Activated CD8-positive, alpha-beta T cell treated with anti-CD3 and anti-CD28 coated beads for 36 hours (primary cell): ENCODE measurements around the gene TMEM232. TPM values are rescaled to one million over a fixed set of nuclear protein-coding genes. Genes with fewer than 3 reads are reported as not detected.

ENCODE experiments used
- ATAC-seq: fragments of 200-7000 bp; cut with Tn5 transposase; one replicate; pipeline ENCODE4 v1.10.0; 2021; ENCODE audit warnings: mild to moderate bottlenecking, moderate library complexity
- CTCF ChIA-PET: fragments of 350-600 bp; sonication (Branson Sonifier 250); formaldehyde crosslinking; loops from one replicate; lab custom pipeline; 2021; ENCODE audit warnings: antibody characterized with exemption; lab: Charles Lee
- POLR2A ChIA-PET: fragments of 350-600 bp; sonication (Branson Sonifier 250); formaldehyde crosslinking; loops from one replicate; lab custom pipeline; 2021; ENCODE audit warnings: antibody characterized with exemption; lab: Charles Lee
- DNase-seq: peaks from one replicate; pipeline ENCODE4 v3.0.0-alpha.2; 2020
- H3K27ac Mint-ChIP-seq: one replicate; pipeline ENCODE4 v1.8.0; 2021; ENCODE audit warnings: mild to moderate bottlenecking, mixed read lengths
- H3K27me3 Mint-ChIP-seq: one replicate; pipeline ENCODE4 v1.8.0; 2021; ENCODE audit warnings: mixed read lengths
- H3K36me3 Mint-ChIP-seq: one replicate; pipeline ENCODE4 v1.8.0; 2021; ENCODE audit warnings: low read depth, mixed read lengths
- H3K4me1 Mint-ChIP-seq: one replicate; pipeline ENCODE4 v1.8.0; 2021; ENCODE audit warnings: low read depth, mixed read lengths
- H3K4me3 Mint-ChIP-seq: one replicate; pipeline ENCODE4 v1.8.0; 2021; ENCODE audit warnings: mild to moderate bottlenecking, moderate library complexity, mixed read lengths
- H3K9me3 Mint-ChIP-seq: one replicate; pipeline ENCODE4 v1.8.0; 2021; ENCODE audit warnings: mixed read lengths
- intact Hi-C: fragments of 100-400 bp; cut with micrococcal nuclease; formaldehyde crosslinking; loops from one replicate; pipeline ENCODE4 v1.10.0; 2022
- total RNA-seq, 2 experiments: library from RNA; stranded (reverse); gene quantifications; one replicate each; pipeline ENCODE4 v1.2.3, GENCODE V29; 2021
- TF ChIP-seq, protein P1 (sequence below): fragments of 200-600 bp; IDR thresholded peaks from one replicate; pipeline ENCODE4 v1.8.0; 2022; ENCODE audit warnings: antibody characterized with exemption, mild to moderate bottlenecking

TMEM232 gene
- total RNA-seq, 2 experiments from 2014 or later: 0.27 to 0.49 TPM

DNA sequence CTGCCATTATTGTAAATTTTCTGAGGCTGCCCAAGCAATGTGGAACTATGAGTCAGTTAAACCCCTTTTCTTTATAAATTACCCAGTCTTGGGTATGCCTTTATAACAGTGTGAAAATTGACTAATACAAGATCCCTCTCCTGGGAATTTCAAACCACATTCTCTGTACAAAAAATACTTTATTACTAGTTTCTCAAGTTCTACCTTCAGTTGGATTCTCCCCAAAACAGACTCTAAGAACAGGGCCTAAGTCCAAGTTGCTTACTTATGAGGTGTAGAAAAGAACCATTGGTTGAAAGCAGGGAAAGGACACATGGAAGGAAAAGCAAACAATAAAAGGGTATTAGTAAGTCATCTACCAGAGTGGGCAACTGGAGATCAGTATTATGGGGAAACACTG lies 343.2 kb downstream of the TMEM232 start:
- intact Hi-C loops: no loop called here
- POLR2A ChIA-PET: no interaction called here
- CTCF ChIA-PET: no interaction called here
- Mint-ChIP-seq H3K4me1 (no peaks in the 10 kb centered on the region), H3K27me3 (no peaks in the 10 kb centered on the region), H3K36me3 (no peaks in the 10 kb centered on the region), H3K9me3 (no peaks in the 10 kb centered on the region), H3K27ac (no peak overlapping the region), H3K4me3 (no peak overlapping the region)
- DNase-seq: no peak
- ATAC-seq: no peak
- TF ChIP-seq, protein P1, sequence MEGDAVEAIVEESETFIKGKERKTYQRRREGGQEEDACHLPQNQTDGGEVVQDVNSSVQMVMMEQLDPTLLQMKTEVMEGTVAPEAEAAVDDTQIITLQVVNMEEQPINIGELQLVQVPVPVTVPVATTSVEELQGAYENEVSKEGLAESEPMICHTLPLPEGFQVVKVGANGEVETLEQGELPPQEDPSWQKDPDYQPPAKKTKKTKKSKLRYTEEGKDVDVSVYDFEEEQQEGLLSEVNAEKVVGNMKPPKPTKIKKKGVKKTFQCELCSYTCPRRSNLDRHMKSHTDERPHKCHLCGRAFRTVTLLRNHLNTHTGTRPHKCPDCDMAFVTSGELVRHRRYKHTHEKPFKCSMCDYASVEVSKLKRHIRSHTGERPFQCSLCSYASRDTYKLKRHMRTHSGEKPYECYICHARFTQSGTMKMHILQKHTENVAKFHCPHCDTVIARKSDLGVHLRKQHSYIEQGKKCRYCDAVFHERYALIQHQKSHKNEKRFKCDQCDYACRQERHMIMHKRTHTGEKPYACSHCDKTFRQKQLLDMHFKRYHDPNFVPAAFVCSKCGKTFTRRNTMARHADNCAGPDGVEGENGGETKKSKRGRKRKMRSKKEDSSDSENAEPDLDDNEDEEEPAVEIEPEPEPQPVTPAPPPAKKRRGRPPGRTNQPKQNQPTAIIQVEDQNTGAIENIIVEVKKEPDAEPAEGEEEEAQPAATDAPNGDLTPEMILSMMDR: no peak

DNA sequence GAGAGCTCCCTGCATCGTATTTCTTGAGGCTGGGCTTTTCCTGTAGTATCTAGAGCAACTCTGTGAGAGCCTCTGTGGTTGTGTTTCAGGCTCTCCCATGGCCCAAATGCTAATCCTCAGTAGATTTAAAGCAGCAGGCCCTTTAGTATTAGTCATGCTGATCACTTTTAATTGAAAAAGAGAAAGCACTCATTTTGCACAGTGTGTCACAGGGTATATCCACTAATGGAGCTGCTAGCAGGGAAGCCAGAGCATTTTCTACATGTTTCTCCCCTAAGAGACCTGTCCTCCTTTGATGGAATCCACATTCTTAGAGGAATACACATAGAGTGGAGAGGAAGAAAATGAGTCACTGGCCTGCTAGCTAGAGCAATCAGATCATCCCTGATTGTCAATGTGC lies 348.5 kb downstream of the TMEM232 start:
- Mint-ChIP-seq H3K27ac (no peak overlapping the region), H3K9me3 (no peaks in the 10 kb centered on the region), H3K36me3 (no peaks in the 10 kb centered on the region), H3K4me3 (no peak overlapping the region), H3K4me1 (no peaks in the 10 kb centered on the region), H3K27me3 (no peaks in the 10 kb centered on the region)
- TF ChIP-seq, protein P1: no peak
- intact Hi-C loops: no loop called here
- CTCF ChIA-PET: no interaction called here
- DNase-seq: no peak
- POLR2A ChIA-PET: no interaction called here
- ATAC-seq: no peak

DNA sequence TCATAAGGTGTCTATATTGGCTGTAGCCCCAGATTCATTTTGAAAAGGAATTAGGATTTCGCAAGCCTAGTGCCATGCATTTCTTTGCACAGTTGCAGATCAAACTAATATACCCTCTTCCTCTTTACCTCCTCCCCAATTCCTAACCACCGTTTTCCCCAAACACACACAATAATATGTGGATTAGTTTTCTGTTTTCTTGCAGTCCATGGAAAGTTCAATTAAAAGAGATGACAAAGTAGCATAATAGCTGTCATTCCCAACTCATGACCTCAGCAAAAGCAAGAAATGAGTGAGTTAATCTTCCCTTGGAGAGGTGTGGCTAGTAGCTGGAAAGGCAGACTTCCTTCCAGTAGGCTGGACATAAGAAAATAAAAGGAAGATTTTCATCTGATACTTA lies 349.1 kb downstream of the TMEM232 start:
- Mint-ChIP-seq H3K4me3 (no peak overlapping the region), H3K4me1 (no peaks in the 10 kb centered on the region), H3K9me3 (no peaks in the 10 kb centered on the region), H3K27me3 (no peaks in the 10 kb centered on the region), H3K27ac (no peak overlapping the region), H3K36me3 (no peaks in the 10 kb centered on the region)
- no peak for DNase-seq
- no peak for ATAC-seq
- CTCF ChIA-PET: no interaction called here
- TF ChIP-seq, protein P1: no peak
- intact Hi-C loops: no loop called here
- POLR2A ChIA-PET: no interaction called here

DNA sequence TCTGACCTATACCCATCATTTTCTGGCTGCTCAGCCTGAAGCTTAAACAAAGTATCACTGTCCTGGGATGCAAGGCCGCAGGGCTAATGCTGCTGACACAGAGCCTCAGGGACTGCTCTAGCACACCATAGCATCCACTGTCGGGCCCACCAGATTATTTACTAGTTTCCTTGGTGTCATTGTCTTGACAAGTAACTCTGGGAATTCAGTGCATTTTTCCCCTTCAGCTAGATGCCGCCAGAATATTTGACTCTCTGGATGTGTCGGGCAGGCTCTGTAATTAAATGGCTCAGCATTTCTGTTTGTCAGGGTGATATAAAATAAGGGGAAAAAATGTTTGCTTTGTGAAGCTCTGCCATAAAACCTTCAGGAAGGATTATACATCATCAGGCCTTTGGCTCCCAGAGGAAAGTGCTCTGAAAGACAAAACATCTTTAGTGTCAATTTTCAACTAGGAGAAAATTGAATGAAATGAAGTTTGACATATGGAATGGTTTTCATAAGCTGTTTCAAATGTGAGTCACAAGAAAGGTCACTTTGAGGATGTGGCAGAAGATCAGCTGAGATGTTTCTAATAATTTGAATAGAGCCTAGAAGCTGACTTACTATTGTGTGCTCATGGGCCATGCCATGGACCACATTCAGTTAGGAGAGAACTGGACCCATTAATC lies 350.1 kb downstream of the TMEM232 start:
- Mint-ChIP-seq H3K27me3 (no peaks in the 10 kb centered on the region), H3K4me1 (no peaks in the 10 kb centered on the region)

DNA sequence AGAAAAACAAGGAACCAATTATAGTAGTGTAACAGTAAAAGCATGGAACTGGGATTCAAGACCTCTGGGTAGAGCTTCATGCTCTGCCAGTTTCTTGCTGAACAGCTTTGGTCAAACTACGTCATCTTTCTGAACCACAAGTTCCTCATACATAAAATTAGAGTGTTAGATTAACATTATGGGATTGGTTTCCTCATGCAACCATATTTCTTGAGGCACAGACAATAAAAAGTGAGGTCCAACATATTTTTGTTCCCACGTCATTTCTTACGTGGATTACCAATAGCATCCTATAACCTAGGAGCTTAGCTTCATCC lies 354.8 kb downstream of the TMEM232 start:
- Mint-ChIP-seq H3K9me3 (no peaks in the 10 kb centered on the region), H3K36me3 (no peaks in the 10 kb centered on the region), H3K27me3 (no peaks in the 10 kb centered on the region), H3K4me1 (no peaks in the 10 kb centered on the region), H3K27ac (no peak overlapping the region), H3K4me3 (no peak overlapping the region)
- intact Hi-C loops: no loop called here
- no peak for DNase-seq
- no peak for ATAC-seq
- ChIA-PET CTCF (no interaction called here), POLR2A (no interaction called here)
- TF ChIP-seq, protein P1: no peak

More for the DNA sequence above, 350.1 kb downstream of the TMEM232 start:
- H3K4me3 Mint-ChIP-seq: no peak overlapping the region
- POLR2A ChIA-PET: no interaction called here
- TF ChIP-seq, protein P1: no peak
- CTCF ChIA-PET: interaction anchor here (1.1 kb wide), 1 partner anchor 38 kb away, joined by 3 read pairs; no protein-coding TSS in a partner anchor
- no peaks in the 10 kb centered on the region for H3K9me3 Mint-ChIP-seq
- H3K36me3 Mint-ChIP-seq: no peaks in the 10 kb centered on the region
- ATAC-seq: no peak
- H3K27ac Mint-ChIP-seq: no peak overlapping the region
- no peak for DNase-seq
- intact Hi-C loops: no loop called here
